NCI-H82 treated with DMSO at 0.1 percent for 48 hours (cell line): ENCODE measurements around the gene CACNA1G.

Experiments
- DNase-seq: peaks from one replicate; lab custom pipeline; 2025; ENCODE audit not compliant: unreplicated experiment; lab: John Stamatoyannopoulos, UW

Gene CACNA1G

DNA sequence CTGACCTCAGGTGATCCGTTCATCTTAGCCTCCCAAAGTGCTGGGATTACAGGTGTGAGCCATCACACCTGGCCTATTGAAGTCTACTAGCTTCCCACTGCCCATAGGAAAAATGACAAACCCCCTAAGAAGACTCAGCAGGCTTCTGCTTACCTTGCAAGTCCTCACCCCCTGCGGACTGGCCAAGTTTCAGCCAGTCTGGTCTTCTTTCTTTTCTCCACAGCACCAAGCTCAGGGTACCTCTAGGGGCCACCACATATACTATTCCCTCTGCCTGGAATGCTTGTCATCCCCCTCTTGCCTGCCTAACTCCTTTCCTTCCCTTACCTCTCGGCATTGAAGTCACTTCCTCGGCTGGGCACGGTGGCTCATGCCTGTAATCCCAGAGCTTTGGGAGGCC lies 105.3 kb downstream of the CACNA1G start:
- DNase-seq, result no peak

DNA sequence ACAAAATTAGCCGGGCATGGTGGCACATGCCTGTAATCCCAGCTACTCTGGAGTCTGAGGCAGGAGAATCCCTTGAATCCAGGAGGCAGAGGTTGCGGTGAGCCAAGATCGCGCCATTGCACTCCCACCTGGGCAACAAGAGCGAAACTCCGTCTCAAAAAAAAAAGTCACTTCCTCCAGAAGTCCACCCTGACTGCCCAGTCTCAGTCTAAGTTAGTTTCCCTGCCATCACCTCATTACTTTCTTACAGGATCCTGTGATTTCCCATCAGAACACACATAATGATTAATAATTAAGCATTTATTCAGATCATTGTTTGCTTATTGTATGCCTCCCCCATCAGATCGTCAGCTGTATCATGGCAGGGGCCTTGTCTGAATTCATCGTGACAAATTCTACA lies 105.8 kb downstream of the CACNA1G start:
- DNase-seq, result no peak

DNA sequence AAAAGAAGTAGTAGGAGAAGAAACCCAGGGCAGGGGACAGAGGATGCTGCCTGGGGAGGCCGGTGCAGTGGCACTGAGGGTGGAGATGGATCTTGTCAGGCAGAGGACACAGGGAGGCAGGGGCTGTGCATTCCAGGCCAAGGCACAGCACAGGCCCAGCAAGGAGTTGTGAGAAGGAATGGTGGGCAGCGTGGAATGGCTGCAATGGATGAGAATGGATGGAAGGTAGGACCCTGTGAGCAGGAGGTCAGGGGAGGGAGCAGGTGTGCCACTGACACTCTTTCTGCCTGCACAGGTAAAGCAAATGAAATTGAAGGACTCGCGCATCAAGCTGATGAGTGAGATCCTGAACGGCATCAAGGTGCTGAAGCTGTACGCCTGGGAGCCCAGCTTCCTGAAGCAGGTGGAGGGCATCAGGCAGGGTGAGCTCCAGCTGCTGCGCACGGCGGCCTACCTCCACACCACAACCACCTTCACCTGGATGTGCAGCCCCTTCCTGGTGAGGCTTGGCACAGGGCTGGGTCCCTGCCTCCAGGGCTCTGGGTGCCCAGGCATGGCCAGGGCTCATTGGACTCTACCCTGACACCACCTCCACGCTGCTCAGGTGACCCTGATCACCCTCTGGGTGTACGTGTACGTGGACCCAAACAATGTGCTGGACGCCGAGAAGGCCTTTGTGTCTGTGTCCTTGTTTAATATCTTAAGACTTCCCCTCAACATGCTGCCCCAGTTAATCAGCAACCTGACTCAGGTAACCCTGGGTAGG lies 106.9 kb downstream of the CACNA1G start:
- no peak for DNase-seq

DNA sequence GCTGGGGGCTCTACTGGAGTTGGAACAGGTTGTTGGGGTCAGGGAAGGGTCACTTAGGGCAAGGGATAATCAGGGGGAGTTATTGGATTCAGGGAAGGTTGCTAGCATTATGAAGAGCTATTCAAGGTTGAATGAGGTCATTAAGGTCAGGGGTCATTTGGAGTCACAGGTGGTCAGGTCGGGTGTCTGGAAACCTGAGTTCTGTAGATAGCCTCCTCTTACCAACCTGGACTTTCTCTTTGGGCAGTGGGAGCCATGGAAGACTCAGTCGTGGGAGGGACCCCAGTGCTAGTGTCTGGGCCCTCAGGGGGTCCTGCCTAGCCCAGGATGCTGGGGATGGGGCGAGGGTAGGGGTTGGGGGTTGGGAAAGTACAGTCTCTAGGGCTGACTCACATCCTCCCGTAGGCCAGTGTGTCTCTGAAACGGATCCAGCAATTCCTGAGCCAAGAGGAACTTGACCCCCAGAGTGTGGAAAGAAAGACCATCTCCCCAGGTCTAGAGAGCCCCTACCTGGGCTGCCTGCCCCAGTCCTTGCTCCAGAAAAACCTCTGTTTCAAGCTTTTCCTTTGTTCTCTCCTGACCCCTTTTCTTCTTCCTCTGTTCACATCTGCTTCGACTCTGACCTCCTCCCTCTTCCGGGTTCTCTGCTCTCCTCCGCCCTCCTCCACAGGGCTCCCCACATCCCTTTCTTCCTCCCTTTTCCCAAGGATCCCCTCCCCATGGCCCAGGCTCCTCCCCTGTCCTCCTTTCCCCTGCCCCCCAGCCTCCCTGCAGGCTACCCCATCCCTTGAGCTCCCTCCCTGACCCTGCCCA lies 107.7 kb downstream of the CACNA1G start:
- no peak for DNase-seq

DNA sequence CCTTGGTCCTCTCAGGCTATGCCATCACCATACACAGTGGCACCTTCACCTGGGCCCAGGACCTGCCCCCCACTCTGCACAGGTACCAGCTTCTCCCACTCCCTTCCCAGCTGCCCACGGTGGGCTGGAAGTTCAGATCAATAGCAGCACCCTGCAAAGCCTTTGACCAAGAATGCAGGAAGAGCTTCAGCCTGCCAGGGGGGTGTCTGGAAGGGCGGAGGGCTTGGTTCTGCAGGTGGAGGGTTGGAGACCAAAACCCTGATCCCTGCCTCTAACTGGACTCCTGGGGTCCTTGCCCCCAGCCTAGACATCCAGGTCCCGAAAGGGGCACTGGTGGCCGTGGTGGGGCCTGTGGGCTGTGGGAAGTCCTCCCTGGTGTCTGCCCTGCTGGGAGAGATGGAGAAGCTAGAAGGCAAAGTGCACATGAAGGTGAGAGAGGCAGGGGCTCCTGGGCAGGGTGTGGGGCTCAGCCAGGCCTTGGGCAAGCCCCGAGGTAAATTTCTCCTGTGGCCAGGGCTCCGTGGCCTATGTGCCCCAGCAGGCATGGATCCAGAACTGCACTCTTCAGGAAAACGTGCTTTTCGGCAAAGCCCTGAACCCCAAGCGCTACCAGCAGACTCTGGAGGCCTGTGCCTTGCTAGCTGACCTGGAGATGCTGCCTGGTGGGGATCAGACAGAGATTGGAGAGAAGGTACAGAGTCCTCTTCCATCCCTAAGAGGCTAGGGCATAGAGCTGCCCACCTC lies 108.5 kb downstream of the CACNA1G start:
- DNase-seq, result no peak

DNA sequence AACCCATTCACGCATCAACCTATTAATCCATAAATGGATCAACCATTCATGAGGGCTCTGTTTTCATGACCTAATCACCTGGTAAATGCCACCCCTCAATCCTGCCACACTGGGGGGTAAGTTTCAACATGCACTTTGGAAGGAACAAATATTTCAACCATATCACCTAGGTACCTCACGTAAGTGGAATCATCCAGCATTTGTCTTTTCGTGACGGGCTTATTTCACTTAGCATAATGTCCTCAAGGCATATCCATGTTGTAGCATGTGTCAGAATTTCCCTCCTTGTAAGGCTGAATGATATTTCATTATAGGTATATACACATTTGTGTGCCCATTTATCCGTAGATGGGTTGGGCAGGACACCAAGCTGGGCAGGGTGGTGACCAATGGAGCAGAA lies 111.6 kb downstream of the CACNA1G start:
- no peak for DNase-seq

DNA sequence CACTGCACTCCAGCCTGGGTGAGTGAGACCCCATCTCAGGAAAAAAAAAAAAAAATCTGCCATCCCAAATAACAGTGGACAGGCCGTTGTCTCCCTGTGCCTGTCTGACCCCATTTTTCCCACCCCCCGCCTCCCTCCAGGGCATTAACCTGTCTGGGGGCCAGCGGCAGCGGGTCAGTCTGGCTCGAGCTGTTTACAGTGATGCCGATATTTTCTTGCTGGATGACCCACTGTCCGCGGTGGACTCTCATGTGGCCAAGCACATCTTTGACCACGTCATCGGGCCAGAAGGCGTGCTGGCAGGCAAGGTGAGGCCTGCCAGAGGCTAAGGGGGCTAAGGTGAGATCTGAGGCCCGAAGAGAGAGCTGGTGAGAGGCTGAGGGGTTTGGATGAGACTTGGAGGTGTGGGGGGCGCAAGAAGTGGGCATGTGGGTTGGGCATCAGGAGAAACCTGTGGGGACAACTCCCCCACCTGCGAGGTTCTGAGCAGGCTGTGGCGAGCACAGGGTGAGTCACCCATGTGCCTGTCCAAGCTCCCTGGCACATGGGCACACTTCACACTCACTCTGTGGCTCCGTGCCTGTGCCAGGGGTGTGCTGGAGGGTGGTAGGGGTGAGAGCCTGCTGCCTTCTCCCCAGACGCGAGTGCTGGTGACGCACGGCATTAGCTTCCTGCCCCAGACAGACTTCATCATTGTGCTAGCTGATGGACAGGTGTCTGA lies 112.5 kb downstream of the CACNA1G start:
- DNase-seq, result no peak

DNA sequence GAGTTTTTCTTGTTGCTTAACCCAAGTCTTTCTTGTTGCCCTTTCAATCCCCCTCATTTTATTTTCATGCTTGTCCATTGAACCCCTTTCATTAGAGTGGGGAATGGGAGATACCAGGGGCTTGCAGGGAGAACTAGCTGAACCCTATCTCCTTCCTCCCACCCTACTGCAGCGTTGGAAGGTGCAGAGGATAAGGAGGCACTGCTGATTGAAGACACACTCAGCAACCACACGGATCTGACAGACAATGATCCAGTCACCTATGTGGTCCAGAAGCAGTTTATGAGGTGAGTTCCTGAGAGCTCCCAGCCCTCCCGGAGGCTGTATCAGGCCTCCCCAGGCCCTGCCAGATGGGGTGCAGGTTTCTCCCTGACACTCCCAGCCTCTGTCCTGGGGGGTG lies 114.7 kb downstream of the CACNA1G start:
- no peak for DNase-seq

DNA sequence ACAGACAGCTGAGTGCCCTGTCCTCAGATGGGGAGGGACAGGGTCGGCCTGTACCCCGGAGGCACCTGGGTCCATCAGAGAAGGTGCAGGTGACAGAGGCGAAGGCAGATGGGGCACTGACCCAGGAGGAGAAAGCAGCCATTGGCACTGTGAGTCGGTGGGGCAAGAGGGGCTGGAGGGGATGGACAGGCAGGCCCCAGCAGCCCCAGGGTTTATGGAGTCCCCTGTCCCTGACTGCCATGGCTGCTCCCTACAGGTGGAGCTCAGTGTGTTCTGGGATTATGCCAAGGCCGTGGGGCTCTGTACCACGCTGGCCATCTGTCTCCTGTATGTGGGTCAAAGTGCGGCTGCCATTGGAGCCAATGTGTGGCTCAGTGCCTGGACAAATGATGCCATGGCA lies 115.1 kb downstream of the CACNA1G start:
- DNase-seq, result no peak

DNA sequence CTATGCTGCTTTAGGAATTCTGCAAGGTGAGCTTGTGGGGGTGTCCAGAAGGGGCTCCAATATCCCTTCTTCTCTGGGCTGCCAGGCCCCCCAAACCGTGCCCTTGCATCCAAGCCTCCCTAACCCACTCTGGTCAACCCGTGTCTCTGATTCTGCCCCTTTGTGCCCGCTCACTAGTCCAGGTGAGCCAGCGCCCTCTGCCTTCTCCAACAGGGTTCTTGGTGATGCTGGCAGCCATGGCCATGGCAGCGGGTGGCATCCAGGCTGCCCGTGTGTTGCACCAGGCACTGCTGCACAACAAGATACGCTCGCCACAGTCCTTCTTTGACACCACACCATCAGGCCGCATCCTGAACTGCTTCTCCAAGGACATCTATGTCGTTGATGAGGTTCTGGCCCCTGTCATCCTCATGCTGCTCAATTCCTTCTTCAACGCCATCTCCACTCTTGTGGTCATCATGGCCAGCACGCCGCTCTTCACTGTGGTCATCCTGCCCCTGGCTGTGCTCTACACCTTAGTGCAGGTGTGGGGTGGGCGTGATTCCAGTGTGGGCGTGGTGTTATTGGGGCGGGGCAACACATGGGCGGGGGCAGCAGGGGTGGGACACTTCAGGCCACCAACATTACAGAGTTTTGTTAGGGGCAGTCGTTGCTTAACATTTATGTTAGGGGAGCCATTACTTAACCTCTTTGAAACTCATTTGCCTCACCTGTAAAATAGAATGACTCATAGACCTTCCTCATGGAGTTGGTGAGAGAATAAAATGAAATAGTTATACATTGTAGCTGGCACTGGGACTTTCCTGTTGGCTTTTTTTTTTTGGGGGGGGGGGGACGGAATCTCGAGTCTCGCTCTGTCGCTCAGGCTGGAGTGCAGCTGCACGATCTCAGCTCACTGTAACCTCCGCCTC lies 115.8 kb downstream of the CACNA1G start:
- no peak for DNase-seq
